ENCODE results near the gene TNC.
"Not testable (repeated sequence)": the region's sequence is repeated elsewhere in the genome, so short reads cannot be mapped to it uniquely, and the experiment has no call there.

TNC gene

GRCh38 chr9:115134941-115135340, 17.0 kb upstream of the TNC start:
- DNase-seq (ENCODE audit: low spot score): no peak

GRCh38 chr9:115133649-115134048, 15.7 kb upstream of the TNC start:
- no peak for DNase-seq (ENCODE audit: low spot score)

- DNase-seq (ENCODE audit: low spot score): no peak
Measured at GRCh38 chr9:115132648-115133047, 14.7 kb upstream of the TNC start.

GRCh38 chr9:115130176-115130575, 12.2 kb upstream of the TNC start:
- DNase-seq (ENCODE audit: low spot score): no peak

GRCh38 chr9:115128726-115129125, 10.8 kb upstream of the TNC start:
- DNase-seq (ENCODE audit: low spot score): not testable (repeated sequence)

GRCh38 chr9:115127191-115127817, 9.3 kb upstream of the TNC start:
- DNase-seq (ENCODE audit: low spot score): no peak

- DNase-seq (ENCODE audit: low spot score): no peak
Measured at GRCh38 chr9:115126404-115126803, 8.4 kb upstream of the TNC start.

- DNase-seq (ENCODE audit: low spot score): no peak
Measured at GRCh38 chr9:115122937-115123336, 5.0 kb upstream of the TNC start.

GRCh38 chr9:115121181-115121580, 3.2 kb upstream of the TNC start:
- DNase-seq (ENCODE audit: low spot score): no peak

- no peak for DNase-seq (ENCODE audit: low spot score)
Measured at GRCh38 chr9:115118879-115119218, 892 bp upstream of the TNC start.

GRCh38 chr9:115116421-115117284, 1.3 kb downstream of the TNC start:
- DNase-seq (ENCODE audit: low spot score): no peak

GRCh38 chr9:115115924-115116323, 2.0 kb downstream of the TNC start:
- no peak for DNase-seq (ENCODE audit: low spot score)

GRCh38 chr9:115115117-115115880, 2.7 kb downstream of the TNC start:
- DNase-seq (ENCODE audit: low spot score): no peak

- DNase-seq (ENCODE audit: low spot score): no peak
Measured at GRCh38 chr9:115114546-115114945, 3.4 kb downstream of the TNC start.

GRCh38 chr9:115114084-115114483, 3.9 kb downstream of the TNC start:
- no peak for DNase-seq (ENCODE audit: low spot score)

- DNase-seq (ENCODE audit: low spot score): no peak
Measured at GRCh38 chr9:115111874-115112273, 6.1 kb downstream of the TNC start.

- no peak for DNase-seq (ENCODE audit: low spot score)
Measured at GRCh38 chr9:115109486-115109885, 8.5 kb downstream of the TNC start.

GRCh38 chr9:115107701-115108100, 10.3 kb downstream of the TNC start:
- no peak for DNase-seq (ENCODE audit: low spot score)

- no peak for DNase-seq (ENCODE audit: low spot score)
Measured at GRCh38 chr9:115106642-115107041, 11.3 kb downstream of the TNC start.

- peak; percentile 10 for DNase-seq (ENCODE audit: low spot score)
Measured at GRCh38 chr9:115106001-115106400, 12.0 kb downstream of the TNC start.

- no peak for DNase-seq (ENCODE audit: low spot score)
Measured at GRCh38 chr9:115104908-115105307, 13.0 kb downstream of the TNC start.

- DNase-seq (ENCODE audit: low spot score): no peak
Measured at GRCh38 chr9:115103746-115104477, 14.0 kb downstream of the TNC start.
